GM19351 (cell line): ENCODE measurements around the gene FMNL2.

ENCODE experiments used
- ATAC-seq: cut with Tn5 transposase; IDR thresholded peaks from one replicate; pipeline ENCODE4 v1.9.1; 2021; ENCODE audit warnings: mild to moderate bottlenecking, moderate library complexity; ENCODE audit not compliant: unreplicated experiment

FMNL2 gene

DNA sequence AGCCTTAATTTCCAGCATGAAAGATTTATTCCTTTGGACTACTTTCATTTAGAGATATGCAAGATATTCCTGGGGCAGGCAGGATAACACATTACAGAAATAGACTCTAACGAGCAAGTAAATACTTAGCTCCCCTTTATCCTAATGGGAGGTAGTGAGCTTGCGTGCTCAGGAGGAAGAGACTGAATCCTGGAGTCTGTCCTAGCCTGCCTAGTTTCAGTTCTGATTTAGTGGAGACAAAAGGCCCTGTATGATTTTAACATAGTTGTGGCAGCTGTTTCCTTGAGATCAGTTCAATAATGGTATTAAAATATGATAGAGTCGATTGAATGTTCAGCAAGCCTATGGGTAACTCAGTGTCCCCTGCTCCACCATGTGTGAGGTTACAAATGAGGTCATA is 109.5 kb downstream of the FMNL2 start:
- ATAC-seq, result no peak

DNA sequence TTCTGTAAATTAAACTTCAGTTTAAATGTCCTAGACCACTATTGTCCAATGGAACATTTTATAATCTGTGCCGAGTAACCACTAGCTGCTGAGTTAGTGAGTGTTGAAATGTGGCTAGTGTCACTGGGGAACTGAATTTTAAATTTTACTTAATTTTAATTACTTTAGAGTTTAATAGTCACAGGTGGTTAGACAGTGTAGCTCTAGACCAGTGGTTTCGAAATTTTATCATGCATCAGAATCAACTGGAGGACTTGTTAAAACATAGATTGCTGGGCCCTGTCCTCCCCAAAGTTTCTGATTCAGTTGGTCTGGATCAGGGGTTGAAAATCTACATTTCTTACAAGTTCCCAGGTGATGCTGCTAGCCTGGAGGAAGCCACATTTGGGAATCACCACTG is 110.4 kb downstream of the FMNL2 start:
- ATAC-seq, result no peak

DNA sequence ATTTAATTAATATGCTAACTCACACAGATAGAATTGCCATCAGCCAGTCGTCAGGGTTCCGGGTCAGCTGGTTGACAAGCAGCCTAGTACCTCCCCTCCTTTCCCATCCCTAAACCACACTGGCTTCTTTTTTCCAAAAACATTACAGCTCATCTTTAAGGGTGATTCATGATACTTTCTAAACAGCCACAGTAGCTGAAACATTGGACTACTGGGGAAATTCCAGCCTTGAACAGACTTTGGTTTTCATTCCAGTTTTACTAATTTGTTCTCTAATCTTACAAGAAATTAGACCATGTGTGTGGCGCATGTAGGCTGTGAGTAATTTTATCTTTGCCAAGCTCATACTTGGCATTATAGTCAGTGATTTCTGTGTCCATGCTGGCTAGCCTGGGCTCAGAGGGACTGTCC is 110.8 kb downstream of the FMNL2 start:
- no peak for ATAC-seq

DNA sequence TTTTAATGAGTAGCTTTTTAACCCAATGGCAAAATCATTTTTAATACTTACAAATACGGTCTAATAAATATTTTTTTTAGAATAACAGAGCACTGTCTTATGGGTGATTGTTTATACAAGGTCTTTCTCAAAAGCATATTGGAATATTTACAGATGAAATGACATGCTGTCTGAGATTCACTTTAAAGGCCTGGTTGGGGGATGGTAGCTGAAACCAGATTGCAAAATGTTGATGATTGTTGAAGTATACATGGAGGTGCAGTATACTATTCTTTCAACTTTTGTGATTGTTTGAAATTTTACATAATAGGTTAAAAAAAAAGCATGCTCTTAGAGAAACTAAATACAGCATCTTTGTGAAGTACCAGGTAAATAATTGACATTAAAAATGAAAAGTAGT is 111.2 kb downstream of the FMNL2 start:
- no peak for ATAC-seq

DNA sequence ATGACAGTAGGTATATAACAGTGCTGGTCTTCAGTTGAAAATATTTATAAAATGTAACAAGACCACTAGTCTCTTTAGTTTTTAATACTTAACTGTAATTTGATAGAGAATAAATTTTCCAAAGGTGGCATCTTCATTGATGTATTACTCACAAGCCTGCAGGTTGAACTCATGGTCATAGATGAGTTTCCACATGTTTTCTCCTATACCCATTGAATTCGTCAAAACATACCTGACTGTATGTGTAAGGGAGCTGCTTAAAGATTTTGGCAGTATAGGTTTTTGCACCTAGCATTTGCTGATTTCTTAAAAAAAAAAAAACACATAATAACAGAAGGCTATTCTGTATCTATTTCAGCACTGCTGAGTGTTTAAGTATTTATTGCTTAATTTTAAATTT is 112.9 kb downstream of the FMNL2 start:
- no peak for ATAC-seq

DNA sequence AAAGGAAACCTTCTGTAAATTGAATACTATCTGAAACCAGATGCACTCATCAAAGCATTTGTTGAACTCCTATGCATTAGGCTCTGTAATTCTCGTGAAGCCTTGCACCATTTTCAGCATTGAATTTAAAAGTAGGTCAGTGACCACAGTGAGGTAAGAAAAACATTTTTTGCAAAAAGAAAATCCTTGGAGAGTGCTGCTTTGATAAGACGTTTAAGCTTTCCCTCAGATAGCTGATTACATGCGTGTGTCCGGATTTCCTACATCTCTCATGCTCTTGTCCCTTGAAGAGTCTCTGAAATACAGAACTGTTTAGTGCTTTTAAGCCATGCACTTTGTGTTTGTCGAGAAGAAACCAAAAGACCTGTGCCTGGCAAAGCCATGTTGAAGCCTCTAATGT is 113.6 kb downstream of the FMNL2 start:
- ATAC-seq, result no peak

DNA sequence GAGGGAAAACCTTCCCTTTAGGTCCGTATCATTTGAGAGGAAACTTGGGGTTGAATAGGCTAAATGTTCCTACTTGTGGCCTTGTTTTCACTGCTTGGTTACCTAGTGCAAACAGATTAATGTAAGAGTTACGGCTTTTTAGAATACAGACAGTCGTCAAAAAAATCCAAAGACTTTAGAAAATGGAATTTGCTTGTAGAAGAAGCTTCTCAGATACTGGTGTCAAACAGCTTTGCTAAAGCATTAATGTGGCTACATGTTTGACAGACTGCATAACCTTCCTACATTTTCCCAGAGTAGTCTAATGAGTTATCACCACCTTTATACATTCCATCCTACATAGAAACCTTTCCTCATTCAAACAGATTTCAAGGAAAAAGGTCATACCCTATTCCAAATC is 114.6 kb downstream of the FMNL2 start:
- ATAC-seq, result no peak

DNA sequence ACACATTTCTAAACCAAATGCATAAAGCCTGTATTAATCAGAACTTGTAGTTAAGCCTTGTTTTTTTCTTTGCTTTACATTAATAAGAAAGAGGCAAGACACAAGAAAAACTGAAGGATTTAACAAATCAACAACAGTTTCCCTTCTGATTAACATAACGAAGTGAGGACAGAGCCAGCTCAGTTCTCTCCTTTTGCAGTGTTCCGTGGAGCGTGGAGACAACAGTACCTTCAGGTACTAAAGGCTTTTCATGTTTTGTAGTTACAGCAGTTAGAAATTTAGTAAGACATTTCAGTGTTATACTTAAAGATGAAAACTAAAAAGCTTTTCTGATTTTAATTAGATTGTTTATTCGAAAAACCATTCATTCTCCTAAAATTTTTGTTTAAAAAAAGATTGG is 115.2 kb downstream of the FMNL2 start:
- no peak for ATAC-seq

DNA sequence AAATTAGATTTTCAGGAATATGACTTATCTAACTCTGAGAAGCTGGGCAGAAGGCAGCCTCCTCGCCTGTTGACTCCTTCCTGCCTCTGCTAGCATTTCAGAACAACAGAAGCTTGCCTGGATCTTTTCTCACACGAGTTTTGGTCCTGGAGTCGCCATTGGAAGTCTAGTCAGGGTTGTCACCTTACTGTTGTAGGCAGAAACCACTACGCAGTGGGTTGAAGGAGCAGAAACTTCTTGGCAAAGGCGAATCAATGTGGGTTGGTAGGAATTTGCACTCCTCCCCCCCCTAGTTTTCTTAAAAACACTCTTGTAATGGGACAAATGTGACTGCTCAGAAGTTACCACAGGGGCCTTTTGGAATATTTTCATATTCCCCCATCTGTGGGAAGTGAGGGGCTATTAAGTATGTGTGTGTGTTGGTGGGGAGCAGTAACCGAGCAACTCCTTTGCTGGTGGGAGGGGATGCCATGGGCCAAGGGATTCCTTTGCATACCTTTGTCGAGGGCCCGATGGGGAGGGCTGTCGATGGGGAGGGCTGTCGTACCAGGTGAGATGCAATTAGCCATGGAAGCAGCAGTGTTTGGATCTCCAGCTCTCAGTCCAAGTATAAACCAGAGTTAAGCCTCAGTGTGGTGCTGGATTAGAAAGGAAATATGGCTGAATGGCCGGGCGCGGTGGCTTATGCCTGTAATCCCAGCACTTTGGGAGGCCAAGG is 117.4 kb downstream of the FMNL2 start:
- no peak for ATAC-seq

DNA sequence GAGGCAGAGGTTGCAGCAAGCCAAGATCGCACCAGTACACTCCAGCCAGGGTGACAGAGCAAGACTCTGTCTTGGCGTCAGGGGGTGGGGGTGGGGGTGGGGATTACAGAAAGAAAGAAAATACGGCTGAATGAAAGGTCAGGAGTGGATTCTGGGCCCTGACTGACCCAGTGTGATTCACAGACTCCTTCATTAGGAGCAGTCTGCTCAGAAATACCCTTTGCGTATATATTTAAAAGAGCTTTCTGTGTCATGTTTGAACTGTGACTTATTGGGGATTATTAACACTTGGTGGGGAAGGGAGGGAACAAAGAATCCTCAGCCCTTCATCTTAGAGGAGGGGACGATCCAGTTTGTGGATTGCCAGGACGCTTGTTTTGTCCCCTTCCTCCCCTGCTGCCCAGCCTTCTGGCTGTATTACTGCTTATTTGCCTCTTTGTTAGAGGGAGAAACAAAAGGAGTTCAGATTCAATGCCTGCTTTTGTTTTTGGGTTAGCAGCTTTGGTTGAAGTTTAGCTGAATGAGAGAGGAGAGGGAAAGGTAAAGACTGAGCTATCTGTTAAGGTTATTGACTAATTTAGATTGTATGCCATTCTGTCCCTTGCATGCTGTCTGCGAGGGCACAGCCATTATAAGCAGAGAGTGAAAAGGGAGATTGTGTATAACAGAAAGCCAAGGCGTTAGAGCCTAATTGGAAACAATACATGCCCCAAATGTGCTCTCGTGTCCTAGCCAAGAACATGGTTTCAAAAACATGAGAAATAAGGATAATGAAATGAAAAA is 118.3 kb downstream of the FMNL2 start:
- ATAC-seq, result no peak

DNA sequence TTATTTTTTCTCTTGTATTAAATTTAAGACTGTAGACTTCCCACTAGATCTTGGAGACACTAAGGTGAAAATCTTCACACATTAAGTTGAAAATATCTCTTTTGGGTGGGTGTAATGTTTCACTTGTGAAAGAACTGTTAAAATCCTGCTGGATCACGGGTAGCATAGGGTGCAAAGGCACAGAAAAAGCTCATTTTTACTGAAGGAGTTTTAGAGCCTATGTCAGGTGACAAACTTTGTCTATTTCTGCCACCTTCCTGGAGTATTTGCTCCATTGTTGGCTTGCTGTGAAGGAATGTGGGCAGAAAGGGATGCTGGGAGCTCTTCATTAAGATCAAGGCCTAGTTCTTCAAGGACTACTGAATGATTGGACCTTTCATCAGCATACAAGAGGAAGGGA is 119.4 kb downstream of the FMNL2 start:
- ATAC-seq, result no peak

DNA sequence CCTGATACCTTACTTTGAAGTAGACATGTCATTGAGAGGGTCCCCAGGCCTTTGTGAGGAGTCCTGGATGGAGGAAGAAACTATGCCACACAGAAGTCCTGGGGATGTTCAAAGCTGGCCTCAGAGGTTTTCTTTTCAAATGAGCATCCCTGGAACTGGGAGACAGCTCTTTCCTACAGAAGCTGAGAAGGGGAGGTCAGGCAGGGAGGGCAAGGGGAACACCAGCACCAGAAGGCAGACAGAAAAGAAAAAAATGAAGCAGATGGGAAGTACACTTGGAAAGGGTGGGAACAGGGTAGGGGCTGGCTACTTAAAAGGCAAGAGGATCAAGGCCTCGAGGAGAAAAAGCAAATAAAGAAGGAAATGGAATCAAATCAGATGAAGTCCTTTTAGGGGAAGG is 120.0 kb downstream of the FMNL2 start:
- ATAC-seq, result no peak

DNA sequence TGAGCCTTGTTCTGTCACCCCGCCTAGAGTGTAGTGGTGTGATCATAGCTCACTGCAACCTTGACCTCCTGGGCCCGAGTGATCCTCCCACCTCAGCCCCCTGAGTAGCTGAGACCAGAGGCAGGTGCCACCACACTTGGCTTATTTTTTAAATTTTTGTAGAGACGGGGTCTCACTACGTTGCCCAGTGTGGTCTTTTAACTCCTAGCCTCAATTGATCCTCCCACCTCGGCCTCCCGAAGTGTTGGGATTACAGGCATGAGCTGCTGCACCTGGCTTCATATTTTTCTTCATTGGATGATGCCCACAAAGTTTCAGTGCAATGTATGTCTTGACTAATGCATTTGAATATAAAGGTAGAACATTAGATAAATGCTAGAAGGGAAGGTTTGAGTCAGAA is 120.8 kb downstream of the FMNL2 start:
- ATAC-seq, result no peak

DNA sequence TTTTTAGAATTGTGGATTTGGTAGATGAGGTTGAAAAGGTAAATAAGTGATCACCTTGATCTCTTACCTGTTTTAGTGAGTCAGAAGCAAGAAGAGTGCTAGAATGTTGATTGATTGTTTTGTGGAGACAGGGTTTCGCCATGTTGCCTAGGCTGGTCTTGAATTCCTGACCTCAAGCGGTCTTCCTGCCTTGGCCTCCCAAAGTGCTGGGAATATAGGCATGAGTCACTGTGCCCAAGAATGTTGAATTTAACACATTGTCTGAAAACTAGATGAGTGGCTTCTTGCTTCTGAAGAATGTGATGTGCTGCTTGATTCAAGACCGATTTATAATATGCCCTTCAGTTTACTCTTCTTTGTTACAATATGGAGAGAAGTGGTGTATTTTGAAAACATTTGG is 121.3 kb downstream of the FMNL2 start:
- no peak for ATAC-seq

DNA sequence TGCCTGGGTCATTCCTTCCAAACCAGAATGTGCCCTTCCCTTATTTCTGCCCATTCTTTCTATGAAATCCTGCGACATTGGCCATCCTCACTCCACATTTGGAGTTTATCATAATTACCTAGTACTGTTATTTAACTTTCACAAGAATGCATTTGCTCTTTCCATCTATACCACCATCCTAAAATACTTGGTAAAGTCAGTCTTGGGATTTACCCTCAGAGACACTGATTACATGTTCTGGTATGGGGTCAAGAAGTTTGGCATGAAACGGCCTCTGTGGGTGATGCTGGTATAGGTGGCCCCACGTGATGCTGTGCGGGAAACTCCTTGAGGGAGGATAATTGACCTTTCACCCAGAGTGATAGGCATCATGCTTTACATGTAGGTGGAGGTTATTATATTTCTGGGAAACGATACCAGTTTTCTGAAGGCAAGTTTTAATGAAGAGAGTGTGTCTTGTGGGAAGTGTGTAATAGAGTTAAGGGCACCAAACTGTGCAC is 123.5 kb downstream of the FMNL2 start:
- no peak for ATAC-seq

DNA sequence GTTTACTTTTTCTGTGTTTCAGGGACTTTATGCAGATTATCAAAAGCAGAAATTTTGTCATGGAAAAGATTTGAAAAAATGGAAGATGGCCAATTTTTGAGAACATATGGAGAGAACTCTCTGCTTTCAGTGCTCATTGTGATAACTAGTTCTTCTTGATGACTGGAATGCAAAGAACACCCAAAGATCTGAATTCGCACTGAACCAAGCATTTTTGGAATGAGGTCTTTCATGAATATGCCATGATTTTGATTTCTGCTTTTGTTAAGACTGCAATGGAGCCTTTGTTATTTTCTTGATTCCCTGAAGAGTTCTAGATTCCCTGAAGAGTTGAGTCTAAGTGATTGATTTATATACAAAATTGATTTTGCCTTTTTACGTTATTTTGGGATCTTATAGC is 124.1 kb downstream of the FMNL2 start:
- ATAC-seq, result no peak

DNA sequence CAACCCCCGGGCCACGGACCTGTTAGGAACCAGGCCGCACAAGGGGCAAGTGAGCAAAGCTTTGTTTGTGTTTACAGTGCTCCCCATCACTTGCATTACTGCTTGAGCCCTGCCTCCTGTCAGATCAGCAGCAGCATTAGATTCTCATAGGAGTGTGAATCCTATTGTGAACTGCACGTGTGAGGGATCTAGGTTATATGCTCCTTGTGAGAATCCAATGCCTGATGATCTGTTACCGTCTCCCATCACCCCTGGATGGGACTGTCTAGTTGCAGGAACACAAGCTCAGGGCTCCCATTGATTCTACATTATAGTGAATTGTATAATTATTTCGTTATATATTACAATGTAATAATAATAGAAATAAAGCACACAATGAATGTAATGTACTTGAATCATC is 125.6 kb downstream of the FMNL2 start:
- no peak for ATAC-seq

DNA sequence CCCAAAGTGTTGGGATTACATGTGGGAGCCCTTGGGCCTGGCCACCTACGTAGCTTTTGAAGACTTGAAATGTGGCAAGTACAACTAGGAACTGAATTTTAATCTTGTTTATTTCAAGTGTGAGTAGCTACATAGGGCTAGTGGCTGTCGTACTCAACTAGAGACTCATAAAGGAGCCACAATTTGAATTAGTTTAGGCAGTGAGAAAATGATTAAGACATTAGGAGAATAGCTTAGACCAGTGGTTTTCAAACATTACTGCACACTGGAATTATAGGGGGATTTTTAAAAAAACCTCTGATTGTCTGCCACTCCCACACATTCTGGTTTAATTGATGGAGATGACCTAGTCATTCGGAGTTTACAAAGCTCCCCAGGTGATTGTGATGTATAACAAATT is 127.1 kb downstream of the FMNL2 start:
- ATAC-seq, result no peak

DNA sequence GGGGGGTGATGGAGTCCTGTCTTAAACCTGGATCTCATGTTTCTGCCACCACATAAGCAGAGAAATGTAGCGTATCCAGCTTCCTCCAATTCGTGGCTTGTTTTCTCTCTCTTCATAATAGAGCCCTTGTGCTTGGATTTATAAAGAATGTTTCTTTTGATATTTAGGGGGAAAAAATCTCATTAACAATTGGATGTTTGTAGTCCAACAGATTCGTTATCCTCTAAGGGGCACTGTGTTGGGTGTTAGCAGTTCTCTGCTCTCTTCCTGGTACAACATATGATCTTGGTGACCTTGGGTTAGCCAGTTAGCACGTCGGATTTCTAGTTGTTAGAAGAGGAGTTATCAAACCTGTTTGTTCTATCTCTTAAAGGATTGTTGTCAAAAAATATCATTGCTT is 127.8 kb downstream of the FMNL2 start:
- ATAC-seq, result no peak

DNA sequence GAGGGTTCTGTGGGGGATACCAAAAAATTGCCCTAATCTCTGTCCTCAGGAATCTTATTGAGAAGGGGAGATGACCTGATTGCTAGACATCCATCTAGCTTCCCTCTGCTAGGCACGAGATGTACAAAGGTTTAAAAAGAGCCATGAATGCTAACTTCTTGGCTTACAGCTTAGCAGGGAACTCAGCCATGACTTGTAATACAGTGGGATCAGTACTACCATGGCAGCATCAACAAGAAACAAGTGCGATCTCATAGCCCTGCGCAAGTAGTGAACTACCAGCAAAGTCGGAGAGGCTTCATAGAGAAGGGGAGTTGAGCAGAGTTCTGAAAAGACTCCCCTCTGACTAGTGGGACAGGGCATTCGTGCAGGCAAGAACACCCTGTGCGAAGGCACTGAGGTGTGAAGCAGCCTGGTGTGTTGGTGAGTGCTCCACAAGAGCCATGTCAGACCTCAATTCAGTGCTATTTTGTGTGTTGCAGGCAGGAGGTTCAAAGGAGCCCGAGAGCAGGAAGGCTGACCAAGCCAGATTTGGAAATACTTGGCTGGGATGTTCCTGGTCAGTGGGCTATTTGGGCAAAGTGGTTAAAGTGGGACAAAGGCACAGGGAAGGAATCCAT is 130.0 kb downstream of the FMNL2 start:
- ATAC-seq, result no peak

DNA sequence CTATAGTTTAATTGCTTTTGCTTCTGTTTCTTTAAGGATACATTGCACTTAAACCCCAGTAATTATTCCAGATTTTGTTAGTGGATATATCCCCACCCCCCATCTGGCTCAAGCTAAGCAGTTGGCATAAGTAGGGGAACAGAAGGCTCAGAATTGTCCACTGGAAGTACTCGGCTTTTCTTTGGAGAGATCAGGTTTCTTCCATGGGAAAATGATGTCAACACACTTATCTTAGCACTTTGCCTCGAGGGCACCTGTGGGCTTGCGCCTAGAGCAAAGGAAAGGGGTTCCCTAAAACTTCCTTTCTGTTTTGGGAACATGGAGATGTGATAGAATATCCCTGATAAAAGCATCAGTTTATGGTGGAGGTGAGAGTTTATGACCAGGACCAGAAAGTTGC is 130.6 kb downstream of the FMNL2 start:
- ATAC-seq, result no peak

DNA sequence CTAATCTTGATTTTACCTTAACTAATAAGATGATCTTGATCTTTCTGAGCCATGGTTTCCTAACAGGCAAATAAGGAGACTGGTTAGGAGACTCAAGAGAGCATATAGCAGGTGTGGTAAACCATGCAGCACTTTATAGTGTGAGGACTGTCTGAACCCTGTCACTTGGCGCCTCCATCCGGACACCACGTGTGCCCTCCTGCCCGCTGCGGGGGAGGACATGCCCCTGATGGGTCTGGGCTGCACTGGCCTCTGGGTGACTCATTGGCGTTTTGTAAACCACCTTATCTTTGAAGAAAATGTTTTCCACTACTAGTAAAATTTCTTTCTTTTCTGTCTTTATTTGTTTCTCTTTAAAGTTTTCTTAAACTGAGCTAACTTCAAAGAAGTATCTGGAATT is 131.1 kb downstream of the FMNL2 start:
- no peak for ATAC-seq
